Measurements from ENCODE around the gene DONSON.

Gene DONSON

DNA sequence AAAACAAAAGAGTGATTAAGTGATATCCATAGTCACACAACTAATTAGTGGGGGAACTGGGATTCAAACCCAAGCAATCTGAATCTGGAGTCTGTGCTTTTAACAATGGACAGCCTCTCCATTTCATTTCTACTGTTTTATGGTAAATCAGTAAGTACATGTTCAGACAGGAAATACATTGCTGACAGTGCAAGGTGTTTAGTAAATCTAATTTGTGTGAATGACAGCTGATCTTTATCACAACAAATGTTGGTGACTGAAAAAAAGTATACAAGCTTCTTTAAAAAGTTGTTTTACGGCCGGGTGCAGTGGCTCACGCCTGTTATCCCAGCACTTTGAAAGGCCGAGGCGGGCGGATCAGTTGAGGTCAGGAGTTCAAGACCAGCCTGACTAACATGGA is 20.6 kb downstream of the DONSON start:
- H3K27ac ChIP-seq (ENCODE audit: low read depth in 2 of 2, low read length in 2 of 2): no peak overlapping the region
- H3K9me3 ChIP-seq (ENCODE audit: control insufficient read depth in 2 of 2, low read length in 2 of 2): no peaks in the 10 kb centered on the region

DNA sequence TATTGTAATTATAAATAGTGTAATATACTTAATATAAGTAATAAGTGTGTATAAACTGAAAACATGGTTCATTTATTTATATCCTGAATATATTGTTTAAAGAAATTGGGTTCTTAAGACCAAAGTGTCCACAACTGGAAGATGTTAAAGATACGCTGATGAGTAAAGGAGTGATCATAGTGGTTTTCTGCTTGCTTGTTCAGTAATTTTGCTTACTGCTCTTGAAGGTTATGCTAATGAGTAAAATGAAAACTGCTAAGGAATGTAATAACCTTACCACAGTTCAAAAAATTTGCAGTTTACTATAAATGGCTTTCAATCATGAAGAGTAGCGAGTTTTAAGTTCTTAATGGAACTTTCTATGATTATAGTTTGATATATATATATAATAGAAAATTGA is 22.0 kb downstream of the DONSON start:
- no peaks in the 10 kb centered on the region for H3K9me3 ChIP-seq (ENCODE audit: control insufficient read depth in 2 of 2, low read length in 2 of 2)

More for the DNA sequence above, 20.6 kb downstream of the DONSON start:
- Histone ChIP-seq H3K36me3 (ENCODE audit: control insufficient read depth in 2 of 2, insufficient read depth in 2 of 2, low read length in 2 of 2) (peaks cover 43 to 44% of the 10 kb centered on the region in 2 donors), H3K4me1 (ENCODE audit: control insufficient read depth in 2 of 2, insufficient read depth in 2 of 2, low read length in 2 of 2) (no peaks in the 10 kb centered on the region), H3K9ac (ENCODE audit: low read depth in 1 of 2, low read length in 2 of 2) (no peak overlapping the region), H3K27me3 (ENCODE audit: control insufficient read depth in 2 of 2, insufficient read depth in 2 of 2, low read length in 2 of 2) (no peaks in the 10 kb centered on the region), H3K4me3 (ENCODE audit: low read length in 2 of 2) (no peak overlapping the region)

DNA sequence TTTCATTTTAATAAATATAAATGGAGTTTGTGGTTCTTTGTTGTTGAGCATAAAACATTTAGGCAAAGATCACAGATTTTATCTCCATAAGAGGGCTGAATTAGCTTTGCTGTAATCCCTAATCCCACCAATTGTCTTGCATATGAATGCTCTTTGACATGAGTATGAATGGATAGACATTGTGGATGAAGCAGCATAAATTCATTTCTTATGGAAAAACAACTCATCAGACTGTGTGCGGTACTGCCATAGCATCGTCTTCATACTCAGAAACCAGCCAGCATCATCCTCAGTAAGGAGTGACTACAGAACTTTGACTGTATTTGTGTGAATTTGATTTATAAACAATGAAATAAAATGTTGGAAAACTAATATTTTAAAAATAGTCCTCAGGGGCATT is 26.1 kb downstream of the DONSON start:
- Histone ChIP-seq H3K27me3 (ENCODE audit: control insufficient read depth in 2 of 2, insufficient read depth in 2 of 2, low read length in 2 of 2) (no peaks in the 10 kb centered on the region), H3K4me1 (ENCODE audit: control insufficient read depth in 2 of 2, insufficient read depth in 2 of 2, low read length in 2 of 2) (peaks cover 0 to 2% of the 10 kb centered on the region in 2 donors), H3K9me3 (ENCODE audit: control insufficient read depth in 2 of 2, low read length in 2 of 2) (no peaks in the 10 kb centered on the region), H3K27ac (ENCODE audit: low read depth in 2 of 2, low read length in 2 of 2) (no peak overlapping the region), H3K36me3 (ENCODE audit: control insufficient read depth in 2 of 2, insufficient read depth in 2 of 2, low read length in 2 of 2) (peaks cover 57 to 62% of the 10 kb centered on the region in 2 donors), H3K9ac (ENCODE audit: low read depth in 1 of 2, low read length in 2 of 2) (no peak overlapping the region), H3K4me3 (ENCODE audit: low read length in 2 of 2) (no peak overlapping the region)

More for the DNA sequence above, 22.0 kb downstream of the DONSON start:
- Histone ChIP-seq H3K4me3 (ENCODE audit: low read length in 2 of 2) (no peak overlapping the region), H3K9ac (ENCODE audit: low read depth in 1 of 2, low read length in 2 of 2) (no peak overlapping the region), H3K27me3 (ENCODE audit: control insufficient read depth in 2 of 2, insufficient read depth in 2 of 2, low read length in 2 of 2) (no peaks in the 10 kb centered on the region), H3K27ac (ENCODE audit: low read depth in 2 of 2, low read length in 2 of 2) (no peak overlapping the region), H3K4me1 (ENCODE audit: control insufficient read depth in 2 of 2, insufficient read depth in 2 of 2, low read length in 2 of 2) (no peaks in the 10 kb centered on the region), H3K36me3 (ENCODE audit: control insufficient read depth in 2 of 2, insufficient read depth in 2 of 2, low read length in 2 of 2) (peaks cover 42 to 44% of the 10 kb centered on the region in 2 donors)

DNA sequence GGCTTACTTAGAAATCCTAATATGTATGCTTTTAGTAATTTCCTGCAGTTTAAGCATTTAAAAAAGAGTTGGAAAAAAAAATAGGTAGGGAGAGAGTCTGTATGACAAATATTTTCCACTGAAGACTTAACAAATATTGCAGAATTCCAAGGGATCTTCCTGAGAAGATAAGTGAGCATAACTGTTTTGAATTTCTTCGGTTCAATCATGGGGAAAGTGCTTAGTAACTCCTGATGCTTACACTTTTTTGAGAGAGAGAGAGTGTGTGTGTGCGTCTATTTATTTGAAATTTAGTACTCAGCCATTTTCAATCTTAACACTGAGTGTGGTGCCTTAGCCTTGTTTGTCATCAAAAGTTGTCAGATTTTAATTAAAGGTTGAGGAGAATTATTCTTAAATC is 27.1 kb downstream of the DONSON start:
- Histone ChIP-seq H3K27ac (ENCODE audit: low read depth in 2 of 2, low read length in 2 of 2) (no peak overlapping the region), H3K9me3 (ENCODE audit: control insufficient read depth in 2 of 2, low read length in 2 of 2) (no peaks in the 10 kb centered on the region), H3K27me3 (ENCODE audit: control insufficient read depth in 2 of 2, insufficient read depth in 2 of 2, low read length in 2 of 2) (no peaks in the 10 kb centered on the region), H3K9ac (ENCODE audit: low read depth in 1 of 2, low read length in 2 of 2) (no peak overlapping the region), H3K36me3 (ENCODE audit: control insufficient read depth in 2 of 2, insufficient read depth in 2 of 2, low read length in 2 of 2) (peaks cover 59 to 67% of the 10 kb centered on the region in 2 donors), H3K4me3 (ENCODE audit: low read length in 2 of 2) (no peak overlapping the region), H3K4me1 (ENCODE audit: control insufficient read depth in 2 of 2, insufficient read depth in 2 of 2, low read length in 2 of 2) (peaks cover 0 to 2% of the 10 kb centered on the region in 2 donors)

DNA sequence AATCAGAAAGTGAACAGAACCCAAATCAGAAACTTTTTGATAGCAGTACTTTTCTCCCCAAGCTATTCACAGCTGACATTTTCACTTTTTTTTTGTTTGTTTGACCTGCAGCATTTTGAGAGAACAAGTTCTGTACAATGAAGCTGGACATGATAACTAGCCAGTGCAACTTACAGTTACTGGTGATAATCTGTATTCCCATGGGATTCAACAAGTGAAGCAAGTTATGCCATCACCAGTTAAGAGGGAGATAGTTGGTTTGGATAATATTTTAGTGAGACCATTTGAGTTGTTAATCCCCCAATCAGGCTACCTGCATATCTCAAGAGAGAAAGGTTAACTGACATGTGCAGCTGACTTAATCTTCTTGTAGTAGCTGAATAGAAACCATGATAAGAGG is 27.5 kb downstream of the DONSON start:
- Histone ChIP-seq H3K4me3 (ENCODE audit: low read length in 2 of 2) (no peak overlapping the region), H3K9ac (ENCODE audit: low read depth in 1 of 2, low read length in 2 of 2) (no peak overlapping the region), H3K27me3 (ENCODE audit: control insufficient read depth in 2 of 2, insufficient read depth in 2 of 2, low read length in 2 of 2) (no peaks in the 10 kb centered on the region), H3K4me1 (ENCODE audit: control insufficient read depth in 2 of 2, insufficient read depth in 2 of 2, low read length in 2 of 2) (peaks cover 0 to 2% of the 10 kb centered on the region in 2 donors), H3K9me3 (ENCODE audit: control insufficient read depth in 2 of 2, low read length in 2 of 2) (no peaks in the 10 kb centered on the region), H3K36me3 (ENCODE audit: control insufficient read depth in 2 of 2, insufficient read depth in 2 of 2, low read length in 2 of 2) (peaks cover 62 to 70% of the 10 kb centered on the region in 2 donors), H3K27ac (ENCODE audit: low read depth in 2 of 2, low read length in 2 of 2) (no peak overlapping the region)

DNA sequence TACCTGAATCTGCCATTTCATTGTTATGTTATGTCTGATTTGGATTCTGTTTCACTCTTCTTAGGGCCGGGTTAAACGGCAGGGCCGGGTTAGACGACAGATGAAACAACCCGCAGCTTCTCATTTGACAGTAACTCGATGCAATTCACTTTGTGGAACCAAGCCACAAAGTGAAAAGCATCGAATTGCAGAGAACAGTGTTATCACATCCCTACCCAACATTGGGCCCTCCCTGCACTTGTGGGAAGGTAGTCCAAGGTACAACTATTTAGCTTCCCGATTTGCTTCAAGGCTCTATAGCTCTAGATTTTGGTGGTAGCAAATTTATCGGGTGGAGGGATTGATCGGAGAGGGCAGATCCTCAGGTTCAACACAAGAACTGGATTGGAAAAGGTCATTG is 28.7 kb downstream of the DONSON start:
- H3K27me3 ChIP-seq (ENCODE audit: control insufficient read depth in 2 of 2, insufficient read depth in 2 of 2, low read length in 2 of 2): no peaks in the 10 kb centered on the region
- H3K4me1 ChIP-seq (ENCODE audit: control insufficient read depth in 2 of 2, insufficient read depth in 2 of 2, low read length in 2 of 2): peaks cover 0 to 2% of the 10 kb centered on the region in 2 donors
- no peak overlapping the region for H3K9ac ChIP-seq (ENCODE audit: low read depth in 1 of 2, low read length in 2 of 2)
- H3K36me3 ChIP-seq (ENCODE audit: control insufficient read depth in 2 of 2, insufficient read depth in 2 of 2, low read length in 2 of 2): peaks cover 59 to 77% of the 10 kb centered on the region in 2 donors
- H3K27ac ChIP-seq (ENCODE audit: low read depth in 2 of 2, low read length in 2 of 2): no peak overlapping the region
- H3K4me3 ChIP-seq (ENCODE audit: low read length in 2 of 2): no peak overlapping the region
- no peaks in the 10 kb centered on the region for H3K9me3 ChIP-seq (ENCODE audit: control insufficient read depth in 2 of 2, low read length in 2 of 2)

DNA sequence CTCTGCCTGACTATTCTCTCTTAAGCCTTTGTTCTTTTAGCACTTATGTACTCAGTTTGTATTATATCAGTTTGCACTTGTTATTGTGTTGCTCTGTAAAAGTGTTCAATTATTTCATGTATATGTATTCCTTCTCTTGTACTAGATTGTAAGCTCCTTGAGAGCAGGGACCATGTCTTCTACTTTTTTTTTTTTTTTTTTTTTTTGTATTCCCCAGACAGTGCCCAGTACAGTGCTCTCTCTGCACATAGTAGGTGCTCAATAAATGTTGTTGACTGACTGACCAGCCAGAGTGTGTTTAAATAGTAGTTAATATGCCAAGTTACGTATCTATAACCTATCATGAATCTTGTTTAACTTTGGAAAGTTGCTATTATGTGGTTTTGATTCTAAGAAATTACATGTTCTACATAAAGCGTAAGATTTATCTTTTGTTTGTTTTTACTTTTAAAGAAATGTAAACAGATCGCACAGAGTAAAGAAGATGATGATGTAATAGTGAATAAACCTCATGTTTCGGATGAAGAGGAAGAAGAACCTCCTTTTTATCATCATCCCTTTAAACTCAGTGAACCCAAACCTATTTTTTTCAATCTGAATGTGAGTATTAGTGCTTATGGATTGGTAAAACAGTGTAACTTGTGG is 29.6 kb downstream of the DONSON start:
- Histone ChIP-seq H3K4me3 (ENCODE audit: low read length in 2 of 2) (no peak overlapping the region), H3K9ac (ENCODE audit: low read depth in 1 of 2, low read length in 2 of 2) (no peak overlapping the region), H3K4me1 (ENCODE audit: control insufficient read depth in 2 of 2, insufficient read depth in 2 of 2, low read length in 2 of 2) (peaks cover 0 to 2% of the 10 kb centered on the region in 2 donors), H3K36me3 (ENCODE audit: control insufficient read depth in 2 of 2, insufficient read depth in 2 of 2, low read length in 2 of 2) (peaks cover 67 to 84% of the 10 kb centered on the region in 2 donors), H3K27ac (ENCODE audit: low read depth in 2 of 2, low read length in 2 of 2) (no peak overlapping the region), H3K27me3 (ENCODE audit: control insufficient read depth in 2 of 2, insufficient read depth in 2 of 2, low read length in 2 of 2) (no peaks in the 10 kb centered on the region), H3K9me3 (ENCODE audit: control insufficient read depth in 2 of 2, low read length in 2 of 2) (no peaks in the 10 kb centered on the region)

DNA sequence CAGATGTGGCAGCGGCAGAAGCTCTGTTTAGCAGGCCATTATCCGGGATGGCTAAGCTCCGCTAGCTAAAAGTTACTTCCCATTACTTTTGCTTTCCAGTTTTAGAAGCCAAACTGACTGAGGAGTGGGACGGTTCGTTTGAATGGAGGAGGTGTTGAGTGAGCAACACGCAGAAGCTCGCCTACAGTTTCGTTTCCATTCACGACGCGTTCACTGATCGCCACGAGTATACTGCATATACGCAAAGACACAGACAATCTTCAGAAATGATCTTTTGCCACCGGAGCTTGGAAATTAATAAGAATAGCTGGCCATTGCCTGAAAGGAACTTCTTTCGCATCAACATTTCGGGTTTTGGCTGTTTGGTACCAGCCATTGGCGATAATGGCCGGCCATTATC is 31.0 kb downstream of the DONSON start:
- Histone ChIP-seq H3K4me1 (ENCODE audit: control insufficient read depth in 2 of 2, insufficient read depth in 2 of 2, low read length in 2 of 2) (peaks cover 0 to 2% of the 10 kb centered on the region in 2 donors), H3K4me3 (ENCODE audit: low read length in 2 of 2) (no peak overlapping the region), H3K36me3 (ENCODE audit: control insufficient read depth in 2 of 2, insufficient read depth in 2 of 2, low read length in 2 of 2) (peaks cover 77 to 86% of the 10 kb centered on the region in 2 donors)

DNA sequence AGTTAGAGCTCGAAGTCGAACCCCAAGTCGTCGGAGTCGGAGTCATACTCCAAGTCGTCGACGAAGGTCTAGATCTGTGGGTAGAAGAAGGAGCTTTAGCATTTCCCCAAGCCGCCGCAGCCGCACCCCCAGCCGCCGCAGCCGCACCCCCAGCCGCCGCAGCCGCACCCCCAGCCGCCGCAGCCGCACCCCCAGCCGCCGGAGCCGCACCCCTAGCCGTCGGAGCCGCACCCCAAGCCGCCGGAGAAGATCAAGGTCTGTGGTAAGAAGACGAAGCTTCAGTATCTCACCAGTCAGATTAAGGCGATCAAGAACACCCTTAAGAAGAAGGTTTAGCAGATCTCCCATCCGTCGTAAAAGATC is 33.5 kb downstream of the DONSON start:
- Histone ChIP-seq H3K4me1 (ENCODE audit: control insufficient read depth in 2 of 2, insufficient read depth in 2 of 2, low read length in 2 of 2) (no peaks in the 10 kb centered on the region), H3K27me3 (ENCODE audit: control insufficient read depth in 2 of 2, insufficient read depth in 2 of 2, low read length in 2 of 2) (no peaks in the 10 kb centered on the region), H3K27ac (ENCODE audit: low read depth in 2 of 2, low read length in 2 of 2) (no peak overlapping the region), H3K9ac (ENCODE audit: low read depth in 1 of 2, low read length in 2 of 2) (no peak overlapping the region), H3K9me3 (ENCODE audit: control insufficient read depth in 2 of 2, low read length in 2 of 2) (no peaks in the 10 kb centered on the region), H3K36me3 (ENCODE audit: control insufficient read depth in 2 of 2, insufficient read depth in 2 of 2, low read length in 2 of 2) (peaks cover 84 to 89% of the 10 kb centered on the region in 2 donors), H3K4me3 (ENCODE audit: low read length in 2 of 2) (no peak overlapping the region)

More for the DNA sequence above, 31.0 kb downstream of the DONSON start:
- no peak overlapping the region for H3K27ac ChIP-seq (ENCODE audit: low read depth in 2 of 2, low read length in 2 of 2)
- no peaks in the 10 kb centered on the region for H3K9me3 ChIP-seq (ENCODE audit: control insufficient read depth in 2 of 2, low read length in 2 of 2)
- no peak overlapping the region for H3K9ac ChIP-seq (ENCODE audit: low read depth in 1 of 2, low read length in 2 of 2)
- H3K27me3 ChIP-seq (ENCODE audit: control insufficient read depth in 2 of 2, insufficient read depth in 2 of 2, low read length in 2 of 2): no peaks in the 10 kb centered on the region

DNA sequence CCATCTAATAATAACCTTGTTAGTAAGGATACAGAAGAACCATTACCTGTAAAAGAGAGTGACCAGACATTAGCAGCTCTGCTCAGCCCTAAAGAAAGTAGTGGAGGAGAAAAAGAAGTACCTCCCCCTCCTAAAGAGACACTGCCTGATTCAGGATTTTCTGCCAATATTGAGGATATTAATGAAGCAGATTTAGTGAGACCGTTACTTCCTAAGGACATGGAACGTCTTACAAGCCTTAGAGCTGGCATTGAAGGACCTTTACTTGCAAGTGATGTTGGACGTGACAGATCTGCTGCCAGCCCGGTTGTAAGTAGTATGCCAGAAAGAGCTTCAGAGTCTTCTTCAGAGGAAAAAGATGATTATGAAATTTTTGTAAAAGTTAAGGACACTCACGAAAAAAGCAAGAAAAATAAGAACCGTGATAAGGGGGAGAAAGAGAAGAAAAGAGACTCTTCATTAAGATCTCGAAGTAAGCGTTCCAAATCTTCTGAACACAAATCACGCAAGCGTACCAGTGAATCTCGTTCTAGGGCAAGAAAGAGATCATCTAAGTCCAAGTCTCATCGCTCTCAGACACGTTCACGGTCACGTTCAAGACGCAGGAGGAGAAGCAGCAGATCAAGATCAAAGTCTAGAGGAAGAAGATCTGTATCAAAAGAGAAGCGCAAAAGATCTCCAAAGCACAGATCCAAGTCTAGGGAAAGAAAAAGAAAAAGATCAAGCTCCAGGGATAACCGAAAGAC is 34.1 kb downstream of the DONSON start:
- Histone ChIP-seq H3K4me1 (ENCODE audit: control insufficient read depth in 2 of 2, insufficient read depth in 2 of 2, low read length in 2 of 2) (no peaks in the 10 kb centered on the region), H3K4me3 (ENCODE audit: low read length in 2 of 2) (no peak overlapping the region), H3K27me3 (ENCODE audit: control insufficient read depth in 2 of 2, insufficient read depth in 2 of 2, low read length in 2 of 2) (no peaks in the 10 kb centered on the region), H3K27ac (ENCODE audit: low read depth in 2 of 2, low read length in 2 of 2) (no peak overlapping the region), H3K36me3 (ENCODE audit: control insufficient read depth in 2 of 2, insufficient read depth in 2 of 2, low read length in 2 of 2) (peaks cover 84 to 89% of the 10 kb centered on the region in 2 donors), H3K9me3 (ENCODE audit: control insufficient read depth in 2 of 2, low read length in 2 of 2) (no peaks in the 10 kb centered on the region), H3K9ac (ENCODE audit: low read depth in 1 of 2, low read length in 2 of 2) (no peak overlapping the region)

Data from mucosa of rectum (tissue), 2 donors.